DND-41 (cell line): ENCODE data around the gene CCT2.

Source experiments
- CTCF ChIP-seq: IDR thresholded peaks from 2 replicates; pipeline ENCODE4 v1.5.1; 2012; ENCODE audit warnings: borderline replicate concordance, low read length, moderate library complexity, mild to moderate bottlenecking; ENCODE audit not compliant: poor library complexity, severe bottlenecking; ENCODE audit errors: extremely low read depth
- EZH2 ChIP-seq: IDR thresholded peaks from 3 replicates; pipeline ENCODE4 v1.6.1; 2012; ENCODE audit warnings: borderline replicate concordance, low read depth, mild to moderate bottlenecking, moderate library complexity, low read length, inconsistent platforms; ENCODE audit not compliant: severe bottlenecking

GRCh38 chr12:69649529-69649928 lies 64.3 kb downstream of the CCT2 start:
- TF ChIP-seq EZH2 (no peak), CTCF (no peak)
